ENCODE data around the gene CRKL.
A peak's percentile ranks its signal among the peaks of the same experiment; 100 is the strongest.

CRKL gene

GRCh38 chr22:20995329-20996030 lies 78.3 kb downstream of the CRKL start:
- Mint-ChIP-seq H3K9me3 (no peaks in the 10 kb centered on the region), H3K27ac (no peak overlapping the region), H3K36me3 (ENCODE audit: insufficient read depth) (peaks cover 41% of the 10 kb centered on the region), H3K4me1 (ENCODE audit: low read depth in 2 of 2) (peaks cover 2 to 4% of the 10 kb centered on the region in 2 donors), H3K4me3 (no peak overlapping the region), H3K27me3 (no peaks in the 10 kb centered on the region)
- ATAC-seq (replicated peaks) (no peak), DNase-seq (no peak)

GRCh38 chr22:20996031-20996410 lies 78.8 kb downstream of the CRKL start:
- Mint-ChIP-seq H3K36me3 (ENCODE audit: insufficient read depth) (peaks cover 40% of the 10 kb centered on the region), H3K9me3 (no peaks in the 10 kb centered on the region), H3K4me3 (no peak overlapping the region), H3K27ac (no peak overlapping the region), H3K4me1 (ENCODE audit: low read depth in 2 of 2) (peaks cover 5 to 8% of the 10 kb centered on the region in 2 donors), H3K27me3 (no peaks in the 10 kb centered on the region)
- ATAC-seq (replicated peaks) (no peak), DNase-seq (no peak)

GRCh38 chr22:20996598-20997535 lies 79.7 kb downstream of the CRKL start:
- Mint-ChIP-seq H3K27me3 (no peaks in the 10 kb centered on the region), H3K9me3 (no peaks in the 10 kb centered on the region), H3K36me3 (ENCODE audit: insufficient read depth) (peaks cover 46% of the 10 kb centered on the region), H3K4me1 (ENCODE audit: low read depth in 2 of 2) (peaks cover 11 to 14% of the 10 kb centered on the region in 2 donors), H3K4me3 (no peak overlapping the region), H3K27ac (no peak overlapping the region)
- DNase-seq, result no peak
- ATAC-seq (replicated peaks), result no peak

GRCh38 chr22:20997536-20998257 lies 80.5 kb downstream of the CRKL start:
- DNase-seq (no peak), ATAC-seq (replicated peaks) (no peak)
- Mint-ChIP-seq H3K9me3 (no peaks in the 10 kb centered on the region), H3K4me1 (ENCODE audit: low read depth in 2 of 2) (peaks cover 12 to 17% of the 10 kb centered on the region in 2 donors), H3K4me3 (no peak overlapping the region), H3K36me3 (ENCODE audit: insufficient read depth) (peaks cover 54% of the 10 kb centered on the region), H3K27me3 (no peaks in the 10 kb centered on the region), H3K27ac (peak overlapping the region in 1 of 2 donors; percentile 100)

- Mint-ChIP-seq H3K9me3 (no peaks in the 10 kb centered on the region), H3K27ac (peak overlapping the region in 1 of 2 donors; percentile 100), H3K36me3 (ENCODE audit: insufficient read depth) (peaks cover 58% of the 10 kb centered on the region), H3K27me3 (no peaks in the 10 kb centered on the region), H3K4me3 (no peak overlapping the region), H3K4me1 (ENCODE audit: low read depth in 2 of 2) (peaks cover 22 to 27% of the 10 kb centered on the region in 2 donors)
- no peak for DNase-seq
- no peak for ATAC-seq (replicated peaks)
Measured at GRCh38 chr22:20998411-20999336, 81.5 kb downstream of the CRKL start.

- H3K27ac Mint-ChIP-seq, result peak overlapping the region in 1 of 2 donors; percentile 100
- no peak for ATAC-seq (replicated peaks)
- H3K27me3 Mint-ChIP-seq, result no peaks in the 10 kb centered on the region
- no peaks in the 10 kb centered on the region for H3K9me3 Mint-ChIP-seq
- no peak for DNase-seq
- peak overlapping the region; percentile 93 to 97 for H3K4me3 Mint-ChIP-seq
- H3K4me1 Mint-ChIP-seq (ENCODE audit: low read depth in 2 of 2), result peaks cover 22 to 27% of the 10 kb centered on the region in 2 donors
- peaks cover 58% of the 10 kb centered on the region for H3K36me3 Mint-ChIP-seq (ENCODE audit: insufficient read depth)
Measured at GRCh38 chr22:20999350-21000206, 82.4 kb downstream of the CRKL start.

GRCh38 chr22:21000207-21000986 lies 83.2 kb downstream of the CRKL start:
- Mint-ChIP-seq H3K27me3 (no peaks in the 10 kb centered on the region), H3K4me3 (peak overlapping the region; percentile 93 to 97), H3K27ac (peak overlapping the region; percentile 99 to 100), H3K9me3 (no peaks in the 10 kb centered on the region), H3K36me3 (ENCODE audit: insufficient read depth) (peaks cover 56% of the 10 kb centered on the region), H3K4me1 (ENCODE audit: low read depth in 2 of 2) (peaks cover 22 to 27% of the 10 kb centered on the region in 2 donors)
- ATAC-seq (replicated peaks) (no peak), DNase-seq (no peak)

GRCh38 chr22:21000987-21001600 lies 83.9 kb downstream of the CRKL start:
- peaks cover 22 to 27% of the 10 kb centered on the region in 2 donors for H3K4me1 Mint-ChIP-seq (ENCODE audit: low read depth in 2 of 2)
- H3K36me3 Mint-ChIP-seq (ENCODE audit: insufficient read depth), result peaks cover 54% of the 10 kb centered on the region
- ATAC-seq (replicated peaks) (no peak), DNase-seq (no peak)
- peak overlapping the region; percentile 99 to 100 for H3K27ac Mint-ChIP-seq
- H3K27me3 Mint-ChIP-seq, result no peaks in the 10 kb centered on the region
- peak overlapping the region; percentile 93 to 97 for H3K4me3 Mint-ChIP-seq
- no peaks in the 10 kb centered on the region for H3K9me3 Mint-ChIP-seq

GRCh38 chr22:21001601-21002325 lies 84.6 kb downstream of the CRKL start, which contains the start of gene THAP7:
Gene THAP7 (minus strand): TSS chr22:21002118. CDS start chr22:21001911, 207 bp downstream.
- Mint-ChIP-seq H3K9me3 (no peaks in the 10 kb centered on the region), H3K4me1 (ENCODE audit: low read depth in 2 of 2) (peaks cover 22 to 27% of the 10 kb centered on the region in 2 donors), H3K4me3 (peak within 1 kb of the TSS; percentile 93 to 97), H3K27ac (peak within 1 kb of the TSS; percentile 99 to 100), H3K36me3 (ENCODE audit: insufficient read depth) (peaks cover 51% of the 10 kb centered on the region), H3K27me3 (no peaks in the 10 kb centered on the region)
- DNase-seq (peak; percentile 94 to 96 (median 96)), ATAC-seq (replicated peaks) (peak; percentile 88)
